ENCODE measurements around the gene TRIM56. TPM values are rescaled to one million over a fixed set of nuclear protein-coding genes. Genes with fewer than 3 reads are reported as not detected.
"Not testable (repeated sequence)": the region's sequence is repeated elsewhere in the genome, so short reads cannot be mapped to it uniquely, and the experiment has no call there.

Gene TRIM56
- total and polyA plus RNA-seq, 2 of the 13 experiments (the other 11 are each of a cell fraction or from before 2014, with no cell fraction given): 3.2 to 7.1 TPM

DNA sequence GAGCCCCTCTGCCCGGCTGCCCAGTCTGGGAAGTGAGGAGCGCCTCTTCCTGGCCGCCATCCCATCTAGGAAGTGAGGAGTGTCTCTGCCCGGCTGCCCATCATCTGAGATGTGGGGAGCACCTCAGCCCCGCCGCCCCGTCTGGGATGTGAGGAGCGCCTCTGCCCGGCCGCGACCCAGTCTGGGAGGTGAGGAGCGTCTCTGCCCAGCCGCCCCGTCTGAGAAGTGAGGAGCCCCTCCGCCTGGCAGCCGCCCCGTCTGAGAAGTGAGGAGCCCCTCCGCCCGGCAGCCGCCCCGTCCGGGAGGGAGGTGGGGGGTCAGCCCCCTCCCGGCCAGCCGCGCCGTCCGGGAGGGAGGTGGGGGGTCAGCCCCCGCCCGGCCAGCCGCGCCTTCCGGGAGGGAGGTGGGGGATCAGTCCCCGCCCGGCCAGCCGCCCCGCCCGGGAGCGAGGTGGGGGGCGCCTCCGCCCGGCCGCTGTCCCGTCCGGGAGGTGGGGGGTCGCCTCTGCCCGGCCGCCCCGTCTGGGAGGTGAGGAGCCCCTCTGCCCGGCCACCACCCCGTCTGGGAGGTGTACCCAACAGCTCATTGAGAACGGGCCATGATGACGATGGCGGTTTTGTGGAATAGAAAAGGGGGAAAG, 7.1 kb downstream of the TRIM56 start:
- 0 out of 2 replicates have a peak, but pooled peaks have one; percentile 49 for TF ChIP-seq ZC3H13 (CRISPR knock-in tag; IDR thresholded peaks at IDR 0.05)
- H3K27me3 ChIP-seq (ENCODE audit: control insufficient read depth in 1 of 2, insufficient read depth in 2 of 2, low read length in 2 of 2); in situ Hi-C loops (cut with HindIII; ENCODE audit: extremely low pct_ligation_motif_present, low pct_unique_long_range_greater_than_20kb); POLR2A ChIA-PET; H3K79me2 ChIP-seq (ENCODE audit: insufficient read depth, low read length); BruUV-seq (replicated peaks); FAIRE-seq; H3K9me3 ChIP-seq (ENCODE audit: low read length); H2AFZ ChIP-seq (ENCODE audit: low read length); DNase-seq (ENCODE audit: low spot score); H3K27ac ChIP-seq (ENCODE audit: extremely low read length, insufficient read depth, low read length); CTCF ChIA-PET (ENCODE audit: low intra/inter-chr PET ratio, low total read pairs); H3K9ac ChIP-seq (ENCODE audit: insufficient read depth, low read depth, low read length); H3K4me3 ChIP-seq (replicated peaks in 1 of 3; ENCODE audit: insufficient read depth in 1 of 3, low read depth in 2 of 3, low read length in 3 of 3); H4K20me1 ChIP-seq (ENCODE audit: insufficient read depth, low read length); intact Hi-C loops (cut with micrococcal nuclease; ENCODE audit: unreplicated experiment); ATAC-seq; H3K4me2 ChIP-seq (ENCODE audit: low read depth, low read length): not testable (repeated sequence)
- H3K36me3 ChIP-seq (replicated peaks in 1 of 2; ENCODE audit: control insufficient read depth in 1 of 2, insufficient read depth in 2 of 2, low read length in 2 of 2): peaks cover 7 to 19% of the 10 kb centered on the region in 2 experiments; a peak in 2 of 5 replicates
- 97% methylated on average over 31 of the region's 53 CpGs for WGBS (ENCODE audit: low lambda C conversion rate)
- H3K4me1 ChIP-seq (ENCODE audit: insufficient read depth, low read length): peaks cover 21% of the 10 kb centered on the region

DNA sequence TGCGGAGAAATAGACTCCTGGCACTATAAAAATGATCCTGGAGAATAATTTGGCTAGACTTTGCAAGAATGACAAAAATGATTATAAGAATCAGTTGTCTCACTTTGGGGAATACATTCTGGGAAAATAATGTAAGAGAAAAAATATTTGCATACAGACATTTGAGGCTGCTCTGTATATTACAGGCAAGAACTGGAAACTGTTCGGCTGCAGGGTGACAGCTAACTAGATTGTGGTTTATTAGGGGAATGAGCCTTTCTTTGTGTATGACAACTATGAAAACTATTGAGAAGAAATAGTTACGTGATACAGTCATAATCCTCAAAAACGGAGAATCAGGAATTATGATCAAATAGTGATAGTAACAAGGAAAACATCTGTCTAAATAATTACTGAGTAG, 8.6 kb downstream of the TRIM56 start:
- peaks cover 25% of the 10 kb centered on the region for H3K4me1 ChIP-seq (ENCODE audit: insufficient read depth, low read length)
- no TSS peak for BruUV-seq (replicated peaks)
- in situ Hi-C loops (cut with HindIII; ENCODE audit: extremely low pct_ligation_motif_present, low pct_unique_long_range_greater_than_20kb) (no loop called here), intact Hi-C loops (cut with micrococcal nuclease; ENCODE audit: unreplicated experiment) (no loop called here)
- H3K27ac ChIP-seq (ENCODE audit: extremely low read length, insufficient read depth, low read length): no peak overlapping the region
- H3K36me3 ChIP-seq (replicated peaks in 1 of 2; ENCODE audit: control insufficient read depth in 1 of 2, insufficient read depth in 2 of 2, low read length in 2 of 2): 0 out of 5 replicates have a peak, but pooled peaks cover 2 to 7% of the 10 kb centered on the region in 2 experiments
- no peaks in the 10 kb centered on the region for H3K79me2 ChIP-seq (ENCODE audit: insufficient read depth, low read length)
- H3K4me2 ChIP-seq (ENCODE audit: low read depth, low read length): no peak overlapping the region
- DNase-seq (ENCODE audit: low spot score): no peak
- TF ChIP-seq RAD21 (CRISPR knock-in tag; IDR thresholded peaks at IDR 0.05): no peak
- TF ChIP-seq EP300 (IDR thresholded peaks at IDR 0.05; ENCODE audit: low read depth in 2 of 2, low read length in 2 of 2): no peak
- no peak for TF ChIP-seq EP300 (CRISPR knock-in tag; IDR thresholded peaks at IDR 0.05; ENCODE audit: borderline replicate concordance)
- TF ChIP-seq ZBTB38 (CRISPR knock-in tag; IDR thresholded peaks at IDR 0.05): no peak
- TF ChIP-seq ZSCAN30 (CRISPR knock-in tag; IDR thresholded peaks at IDR 0.05): no peak
- TF ChIP-seq POLR2AphosphoS2 (IDR thresholded peaks at IDR 0.05; ENCODE audit: low read depth, low read length): no peak
- TF ChIP-seq, protein P1, sequence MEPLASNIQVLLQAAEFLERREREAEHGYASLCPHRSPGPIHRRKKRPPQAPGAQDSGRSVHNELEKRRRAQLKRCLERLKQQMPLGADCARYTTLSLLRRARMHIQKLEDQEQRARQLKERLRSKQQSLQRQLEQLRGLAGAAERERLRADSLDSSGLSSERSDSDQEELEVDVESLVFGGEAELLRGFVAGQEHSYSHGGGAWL (CRISPR knock-in tag; IDR thresholded peaks at IDR 0.05): no peak
- TF ChIP-seq NR1H2 (CRISPR knock-in tag; IDR thresholded peaks at IDR 0.05; ENCODE audit: borderline replicate concordance, low read depth): no peak
- no peak for TF ChIP-seq ZNF333 (CRISPR knock-in tag; IDR thresholded peaks at IDR 0.05; ENCODE audit: borderline replicate concordance)
- no peak for TF ChIP-seq SRF (IDR thresholded peaks at IDR 0.05; ENCODE audit: low read depth, low read length)
- no peak for TF ChIP-seq MZF1 (CRISPR knock-in tag; IDR thresholded peaks at IDR 0.05; ENCODE audit: borderline replicate concordance)
- ChIA-PET CTCF (ENCODE audit: low intra/inter-chr PET ratio, low total read pairs) (interaction anchor here (1.8 to 3.8 kb wide), 3 partner anchors 44 to 98 kb away, joined by 7 to 40 read pairs (median 7); no protein-coding TSS in a partner anchor), POLR2A (interaction anchor here (1.9 kb wide), 1 partner anchor 32 kb away, joined by 6 read pairs; the partner anchor contains the start of gene SERPINE1)
- no peak overlapping the region for H2AFZ ChIP-seq (ENCODE audit: low read length)
- H3K4me3 ChIP-seq (replicated peaks in 1 of 3; ENCODE audit: insufficient read depth in 1 of 3, low read depth in 2 of 3, low read length in 3 of 3): no peak overlapping the region
- H3K27me3 ChIP-seq (ENCODE audit: control insufficient read depth in 1 of 2, insufficient read depth in 2 of 2, low read length in 2 of 2): no peaks in the 10 kb centered on the region
- H3K9ac ChIP-seq (ENCODE audit: insufficient read depth, low read depth, low read length): no peak overlapping the region
- no peaks in the 10 kb centered on the region for H4K20me1 ChIP-seq (ENCODE audit: insufficient read depth, low read length)
- 97% methylated on average over 4 of the region's 4 CpGs for WGBS (ENCODE audit: low lambda C conversion rate)
- FAIRE-seq: no peak
- H3K9me3 ChIP-seq (ENCODE audit: low read length): no peaks in the 10 kb centered on the region
- ATAC-seq: no peak
